Esophagus muscularis mucosa (tissue), 3 donors: ENCODE measurements around the gene CAPS.
A peak's percentile ranks its signal among the peaks of the same experiment; 100 is the strongest.

Source experiments
- CTCF ChIP-seq, 3 experiments: fragments of 200-600 bp in 2 of 3; fragments of 450-650 bp in 1 of 3; sonication (generic) in 2 of 3; IDR thresholded peaks; one replicate each; pipeline ENCODE4 v1.5.1; 2017 to 2019; ENCODE audit warnings: antibody characterized with exemption in 3 of 3, mild to moderate bottlenecking in 2 of 3, moderate library complexity in 1 of 3
- POLR2A ChIP-seq: fragments of 450-650 bp; IDR thresholded peaks from one replicate; pipeline ENCODE4 v1.6.1; 2017; ENCODE audit warnings: antibody characterized with exemption, moderate library complexity, mild to moderate bottlenecking, low read depth
- POLR2AphosphoS5 ChIP-seq, 2 donors: sonication (generic); formaldehyde crosslinking; IDR thresholded peaks; one replicate each; pipeline ENCODE4 v1.6.1; 2017; ENCODE audit warnings: antibody characterized with exemption in 2 of 2

GRCh38 chr19:5933391-5934068 is 19.5 kb downstream of the CAPS start:
- no peak for TF ChIP-seq POLR2A
- TF ChIP-seq CTCF (IDR thresholded peaks at IDR 0.05) = no peak
- TF ChIP-seq POLR2AphosphoS5 (IDR thresholded peaks at IDR 0.05) = peak in 1 of 2 donors; percentile 46
